Retina (tissue), 1 donor: Measurements from ENCODE around the gene GPC1.

ENCODE experiments used
- DNase-seq: peaks from one replicate; pipeline ENCODE4 v3.0.0-alpha.2; 2016

Gene GPC1

DNA sequence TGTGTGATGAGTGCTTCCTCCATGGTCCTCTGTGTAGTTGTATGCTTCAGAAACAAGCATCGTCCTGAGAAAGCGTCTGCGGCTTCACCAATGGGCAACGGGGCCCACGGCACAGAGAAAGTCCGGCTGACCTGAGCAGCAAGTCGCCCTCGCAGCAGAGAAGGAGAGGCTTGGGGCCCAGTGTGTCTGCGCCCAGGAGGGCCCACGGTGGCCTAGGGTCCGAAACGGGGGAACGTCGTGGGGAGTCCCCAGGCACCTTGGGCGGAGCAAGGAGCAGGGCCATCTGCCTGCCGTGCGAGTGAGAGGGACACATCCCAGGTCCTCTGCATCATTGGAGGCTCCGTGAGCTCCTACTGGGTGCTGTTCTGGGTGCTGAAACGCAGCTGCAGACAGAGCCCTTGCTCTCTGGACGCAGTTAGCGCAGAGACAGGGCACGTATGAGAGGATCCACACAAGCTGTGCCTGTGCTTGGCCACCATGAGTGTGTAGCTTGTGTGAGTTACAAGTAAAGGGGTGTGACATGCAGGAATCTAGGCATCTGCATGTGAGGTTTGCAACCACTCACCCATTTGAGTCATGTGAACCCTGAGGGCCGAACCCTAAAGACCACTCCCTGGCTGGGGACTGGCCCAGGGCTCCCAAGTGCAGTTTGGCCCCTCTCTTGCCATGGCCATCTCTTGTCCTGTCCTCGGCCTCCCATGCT is 10.6 kb downstream of the GPC1 start:
- no peak for DNase-seq

GRCh38 chr2:240446664-240447175 is 11.3 kb downstream of the GPC1 start:
- no peak for DNase-seq

GRCh38 chr2:240447331-240447730 is 11.9 kb downstream of the GPC1 start:
- DNase-seq = no peak

GRCh38 chr2:240447934-240448333 is 12.5 kb downstream of the GPC1 start:
- DNase-seq = no peak

DNA sequence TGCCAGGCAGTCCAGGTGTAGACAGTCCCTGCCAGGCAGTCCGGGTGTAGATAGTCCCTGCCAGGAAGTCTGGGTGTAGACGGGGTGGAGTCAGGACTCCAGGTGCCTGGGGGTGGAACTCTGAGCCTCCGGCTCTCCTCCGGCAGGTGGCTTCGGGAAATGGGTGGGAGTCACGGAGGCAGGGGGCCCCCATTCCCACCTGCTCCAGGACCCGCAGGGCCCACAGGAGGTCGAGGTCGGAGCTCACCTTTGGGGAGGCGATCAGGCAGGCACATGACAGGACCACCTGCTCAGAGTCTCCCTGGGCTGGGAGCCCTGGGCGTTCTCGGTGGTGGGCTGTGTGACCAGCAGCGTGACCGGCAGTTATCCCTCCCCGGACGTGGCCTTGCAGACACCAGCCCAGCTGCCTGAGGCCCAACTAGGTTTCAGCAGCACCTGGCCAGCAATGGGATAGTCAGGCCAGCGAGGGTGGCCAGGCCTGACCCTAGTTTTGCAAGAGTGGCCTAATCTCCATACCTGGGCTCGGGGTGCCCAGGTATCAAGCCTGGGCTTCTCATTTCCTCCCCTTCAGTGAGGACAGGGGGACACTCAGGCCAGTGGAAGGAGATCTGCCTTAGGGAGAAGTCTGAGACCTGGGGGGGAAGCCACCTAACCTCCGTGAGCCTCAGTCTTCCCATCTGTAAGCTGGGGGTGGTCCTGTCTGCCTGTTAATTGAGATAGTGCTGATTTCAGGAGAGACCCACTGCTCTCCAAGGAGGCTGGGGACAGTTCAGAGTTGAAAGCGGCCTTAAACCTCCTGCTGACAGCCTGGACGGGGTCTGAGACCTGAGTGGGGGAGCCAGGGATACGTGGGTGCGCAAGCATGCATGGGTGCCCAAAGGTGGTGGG is 13.2 kb downstream of the GPC1 start:
- no peak for DNase-seq

GRCh38 chr2:240449764-240450531 is 14.5 kb downstream of the GPC1 start:
- DNase-seq = no peak

GRCh38 chr2:240450532-240451107 is 15.2 kb downstream of the GPC1 start:
- DNase-seq = no peak

DNA sequence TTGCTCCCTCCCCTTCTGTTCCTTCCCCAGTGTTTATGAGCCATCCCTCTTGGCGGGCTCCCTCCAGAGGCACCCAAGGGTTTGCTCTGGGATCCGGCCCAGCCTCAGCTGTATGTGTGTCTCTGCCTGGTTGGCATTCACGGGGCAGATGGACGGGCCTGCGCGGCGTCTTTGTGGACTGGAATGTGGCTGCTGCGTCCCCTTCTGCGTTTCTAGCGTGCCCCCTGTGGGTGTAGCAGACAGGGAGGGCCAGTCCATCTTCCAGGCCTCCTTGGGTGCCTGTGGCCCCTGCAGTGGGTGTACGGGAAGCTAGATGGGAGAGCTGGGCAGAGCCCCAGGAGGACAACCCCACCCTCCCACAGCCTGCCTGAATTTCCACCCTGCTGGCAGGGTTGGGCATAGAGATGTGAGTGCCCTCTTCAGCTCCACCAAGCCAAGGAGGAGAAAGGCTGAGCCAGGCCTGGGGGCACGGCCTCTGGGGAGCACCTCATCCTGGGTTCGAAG is 15.7 kb downstream of the GPC1 start:
- no peak for DNase-seq

DNA sequence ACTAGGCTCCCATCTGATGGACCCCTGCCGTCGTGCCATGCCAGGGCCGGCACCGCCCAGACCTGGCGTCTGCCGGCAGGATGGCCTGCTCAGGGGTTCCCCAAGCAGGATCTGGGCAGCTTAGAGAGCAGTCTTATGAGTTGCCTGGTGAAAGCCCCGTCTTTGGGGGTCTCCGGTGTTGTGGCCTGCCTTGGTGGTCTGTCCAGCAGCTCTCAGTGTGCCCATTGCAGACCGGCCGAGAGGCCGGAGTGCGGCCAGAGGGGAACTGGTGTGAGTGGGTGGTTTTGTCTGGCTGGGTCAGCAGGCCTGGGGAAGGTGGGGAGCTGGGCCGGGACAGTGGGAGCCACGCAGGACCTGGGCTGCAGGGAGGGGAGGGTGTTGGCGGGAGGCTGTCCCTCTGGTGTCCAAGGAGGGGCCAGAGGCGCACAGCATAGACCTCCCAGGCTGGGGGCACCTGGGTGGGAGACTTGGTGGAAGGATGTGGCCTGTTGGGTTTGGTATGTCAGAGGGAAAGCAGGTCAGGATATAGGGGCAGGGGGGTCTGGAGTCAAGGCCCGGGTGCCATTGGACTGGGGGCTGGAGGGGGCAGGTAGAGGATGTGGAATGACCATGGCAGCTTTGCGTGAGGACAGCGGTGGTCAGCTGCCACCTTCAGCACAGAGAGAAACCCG is 16.5 kb downstream of the GPC1 start:
- DNase-seq = no peak

- peak; percentile 65 for DNase-seq
Measured at GRCh38 chr2:240452462-240453256, 17.2 kb downstream of the GPC1 start.

DNA sequence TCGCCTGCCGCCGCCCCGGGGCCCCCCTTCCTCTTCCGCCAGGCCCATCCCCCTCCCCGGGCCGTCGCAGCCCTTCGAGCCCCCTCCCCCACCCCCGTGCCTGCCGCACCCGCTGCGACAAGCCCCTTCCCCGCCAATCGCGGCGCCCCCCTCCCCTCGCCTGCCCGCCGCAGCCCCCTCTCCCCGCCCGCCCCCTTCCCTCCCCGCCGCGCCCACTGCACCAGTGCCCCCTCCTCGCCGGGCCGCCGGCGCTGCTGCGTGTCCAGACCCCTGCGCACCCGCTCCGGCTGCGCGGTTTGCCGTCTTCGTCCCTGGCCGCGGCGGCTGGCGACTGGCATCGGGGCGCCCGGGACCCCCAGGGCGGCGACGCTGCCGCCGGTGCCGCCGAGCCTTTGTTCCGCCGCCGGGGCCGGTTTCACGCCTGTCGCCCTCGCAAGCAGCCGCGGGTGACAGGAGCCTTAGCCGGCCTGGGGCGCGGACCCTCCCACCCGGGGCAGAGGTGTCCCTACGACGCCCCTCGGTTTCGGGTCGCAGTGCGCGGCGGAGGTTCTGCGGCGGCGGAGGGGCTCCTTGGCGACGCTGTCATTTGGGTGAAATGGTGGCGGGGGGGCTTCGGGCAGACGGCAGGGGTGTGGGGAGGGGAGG is 18.1 kb downstream of the GPC1 start:
- no peak for DNase-seq

DNA sequence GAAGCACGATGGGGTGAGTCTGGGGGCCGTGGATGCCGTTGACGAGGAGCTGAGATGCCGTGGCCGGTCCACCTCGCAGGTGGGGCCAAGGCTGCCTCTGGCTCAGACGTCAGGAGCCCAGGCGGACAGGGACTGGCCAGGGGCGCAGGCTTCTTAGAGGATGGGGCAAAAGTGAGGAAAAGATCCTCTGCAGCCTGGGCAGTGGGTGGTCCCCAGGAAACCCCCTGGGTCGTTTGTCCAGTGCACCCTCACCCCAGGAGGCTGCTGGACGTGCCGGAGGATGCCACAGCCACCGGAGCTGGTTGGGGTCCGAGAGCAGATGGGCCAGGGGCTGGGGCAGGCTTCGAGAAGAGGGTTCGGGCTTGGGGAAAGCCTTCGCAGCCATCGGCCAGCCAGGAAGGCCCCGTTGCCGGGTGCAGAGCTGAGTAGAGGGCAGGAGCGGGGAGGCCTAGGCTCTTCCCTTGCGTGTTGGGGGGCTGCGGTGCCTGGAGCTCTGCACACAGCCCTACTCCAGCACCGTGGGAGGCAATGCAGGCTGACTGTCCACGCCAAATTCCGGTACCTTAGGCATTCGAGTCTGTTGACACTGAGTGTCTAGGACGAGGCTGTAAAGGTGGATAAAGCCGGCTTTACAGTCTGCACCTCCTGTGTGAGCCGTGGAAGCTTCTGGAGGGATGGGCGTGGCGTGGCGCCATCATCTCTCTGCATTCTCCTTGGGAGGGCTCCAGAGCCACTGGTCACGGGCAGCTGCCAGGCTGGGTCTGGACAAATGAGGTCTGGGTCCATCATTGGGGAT is 18.8 kb downstream of the GPC1 start:
- peak; percentile 77 for DNase-seq

DNA sequence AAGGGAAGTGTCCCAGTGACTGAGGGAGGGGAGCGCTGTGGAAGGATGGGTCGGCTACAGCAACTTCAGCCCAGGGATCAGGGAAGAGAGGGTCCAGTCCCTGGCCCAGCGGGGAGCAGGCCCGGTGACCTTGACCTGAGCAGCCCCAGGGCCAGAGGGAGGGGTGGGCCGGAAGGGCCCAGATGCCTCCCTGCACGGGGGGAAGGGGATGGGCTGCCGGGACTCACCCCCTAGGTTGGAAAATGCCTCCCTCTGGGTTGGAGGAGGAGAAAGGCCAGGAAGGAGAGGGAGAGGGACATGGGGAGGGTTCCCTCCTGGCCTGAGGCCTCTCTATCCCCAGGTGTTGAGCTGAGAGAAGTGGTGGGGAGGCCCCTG is 19.8 kb downstream of the GPC1 start:
- DNase-seq = no peak

- no peak for DNase-seq
Measured at GRCh38 chr2:240455647-240456446, 20.4 kb downstream of the GPC1 start.

GRCh38 chr2:240456447-240457222 is 21.2 kb downstream of the GPC1 start:
- DNase-seq = no peak

GRCh38 chr2:240457223-240458043 is 22.0 kb downstream of the GPC1 start:
- DNase-seq = no peak
